CD4-positive, alpha-beta T cell treated with Interleukin-17A for 1 hour (primary cell): ENCODE data around the gene NADSYN1.

Experiments
- DNase-seq: peaks from one replicate; pipeline ENCODE4 v3.0.0-alpha.2; 2020

The NADSYN1 gene

DNA sequence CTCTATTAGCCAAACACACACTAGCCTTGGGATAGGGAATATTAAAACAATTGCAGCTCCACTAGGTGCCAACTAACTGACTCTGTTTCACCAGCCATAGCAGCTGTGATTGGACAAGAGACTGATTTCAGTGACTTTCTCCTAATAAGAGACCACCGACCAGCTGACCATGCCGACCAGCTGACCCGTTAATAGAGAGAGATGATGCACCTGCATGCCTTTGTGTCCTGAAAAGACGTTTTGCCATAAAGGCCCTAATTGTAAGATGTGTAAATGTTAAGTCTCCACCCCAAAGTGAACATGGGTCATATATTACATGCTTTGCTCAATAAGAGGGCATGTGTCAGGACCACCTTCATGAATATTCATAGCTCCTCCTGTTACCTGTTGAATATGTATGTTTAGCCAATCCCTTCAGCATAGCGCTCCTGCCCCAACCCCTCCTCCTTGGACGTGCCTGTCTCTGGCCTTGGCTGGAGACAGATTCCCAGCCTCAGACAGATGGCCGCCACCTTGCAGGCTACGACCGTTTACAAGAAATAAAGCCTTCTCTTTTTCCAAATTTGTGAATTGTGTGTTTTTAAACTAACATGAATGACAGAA lies 1.3 kb upstream of the NADSYN1 start:
- peak; percentile 26 for DNase-seq

DNA sequence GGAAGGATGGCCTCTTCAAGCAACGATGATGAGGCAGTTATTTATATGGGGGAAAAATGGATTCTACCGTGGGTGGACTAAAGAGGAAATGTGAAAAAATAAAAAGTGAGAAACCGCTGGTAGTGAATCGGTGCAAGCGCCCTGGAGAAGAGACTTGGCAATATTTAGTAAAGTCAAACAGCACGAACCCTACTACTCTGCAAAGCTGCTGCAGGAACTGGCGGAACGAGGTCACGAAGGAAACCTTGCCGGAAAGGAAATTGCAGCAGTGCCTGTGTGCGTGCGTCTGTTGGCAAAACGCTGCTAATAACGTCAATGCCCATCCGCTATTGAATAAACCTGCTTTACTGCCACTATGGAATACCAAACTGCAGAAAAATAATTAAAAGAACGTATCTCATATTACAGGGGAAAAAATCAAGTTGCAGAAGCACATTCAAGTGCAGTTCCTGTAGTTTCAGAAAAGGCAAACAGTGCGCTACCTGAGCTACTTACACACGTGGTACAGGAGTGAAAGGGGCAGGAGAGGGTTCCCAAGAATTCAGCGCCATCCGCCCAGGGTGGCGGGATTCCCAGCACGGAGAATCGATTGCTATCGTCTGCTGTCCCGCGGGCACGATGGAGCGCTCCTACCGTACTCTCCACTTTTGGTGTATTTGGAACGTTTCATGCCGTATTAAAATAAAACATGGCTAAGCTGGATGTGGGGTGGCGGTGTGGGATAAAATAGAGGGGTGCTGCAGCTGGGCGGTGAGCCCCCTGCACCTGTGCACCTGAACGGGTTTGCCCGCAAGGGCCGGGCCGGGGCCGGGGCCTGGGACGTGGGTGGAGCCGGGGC lies 585 bp upstream of the NADSYN1 start:
- DNase-seq, result peak; percentile 74

DNA sequence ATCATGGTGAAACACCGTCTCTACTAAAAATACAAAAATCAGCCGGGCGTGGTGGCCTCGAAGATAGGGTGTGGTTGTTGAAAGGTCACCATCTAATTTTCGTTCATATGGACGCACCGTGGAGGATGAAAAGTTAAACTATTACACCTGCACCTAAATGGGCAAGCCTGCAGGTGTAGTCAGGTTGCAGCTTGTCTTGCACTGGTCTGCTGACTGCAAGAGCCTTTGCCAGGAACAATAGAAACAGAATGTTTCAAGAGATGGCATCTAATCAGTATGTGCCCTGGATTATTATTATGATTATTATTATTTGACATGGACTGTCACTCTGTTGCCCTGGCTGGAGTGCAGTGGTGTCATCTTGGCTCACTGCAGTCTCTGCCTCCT lies 908 bp downstream of the NADSYN1 start:
- no peak for DNase-seq

DNA sequence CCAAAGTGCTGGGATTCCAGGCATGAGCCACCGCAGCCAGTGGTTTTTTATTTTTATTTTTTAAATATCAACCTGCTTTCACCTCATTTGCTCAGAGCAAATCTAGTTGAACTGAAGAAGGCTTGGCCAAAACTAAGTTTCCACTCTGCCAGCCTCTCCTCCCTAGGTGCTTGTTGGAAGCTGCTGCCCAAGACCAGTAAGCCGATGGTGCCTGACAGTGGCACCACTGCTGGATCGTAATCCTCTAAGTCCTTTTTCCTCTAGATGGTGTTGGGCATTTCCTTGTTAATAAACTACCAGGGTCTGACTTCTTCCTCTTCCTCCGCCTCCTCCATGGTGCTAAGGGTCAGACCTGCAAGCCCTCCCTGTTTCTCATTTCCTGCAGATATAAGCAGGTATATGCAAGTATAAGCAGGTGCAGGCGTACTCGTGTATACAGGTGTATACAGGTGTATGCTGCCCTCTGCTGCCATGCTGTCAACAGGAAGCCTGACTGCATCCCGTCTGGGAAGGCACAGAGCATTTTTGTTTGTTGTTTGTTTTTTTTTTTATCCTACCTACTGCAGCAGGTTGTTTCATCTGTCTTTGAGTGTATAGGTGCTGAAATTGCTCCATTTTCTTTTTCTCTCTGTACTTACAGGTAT lies 1.6 kb downstream of the NADSYN1 start:
- peak; percentile 59 for DNase-seq

DNA sequence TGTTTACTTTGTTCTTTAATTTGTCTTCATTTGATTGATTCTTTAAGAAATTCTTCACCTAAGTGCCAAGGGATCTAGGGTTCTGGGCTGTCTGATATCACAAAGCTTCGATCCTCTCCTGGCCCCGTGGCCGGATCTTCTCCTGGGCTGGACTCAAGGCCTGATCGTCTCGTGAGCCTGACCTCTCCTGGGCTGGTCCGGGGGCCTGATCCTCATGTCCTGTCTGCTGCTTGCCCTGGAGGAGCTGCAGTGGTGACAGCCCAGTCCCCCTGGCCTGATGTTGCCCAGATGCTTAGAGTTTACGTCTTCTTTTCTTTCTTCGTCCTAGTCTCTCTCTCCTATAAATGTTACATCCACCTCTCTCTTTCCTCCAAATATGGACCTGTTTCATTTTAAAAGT lies 3.3 kb downstream of the NADSYN1 start:
- no peak for DNase-seq

- DNase-seq, result no peak
Observed at GRCh38 chr11:71456831-71457230, 3.8 kb downstream of the NADSYN1 start.

- no peak for DNase-seq
Observed at GRCh38 chr11:71458146-71459070, 5.4 kb downstream of the NADSYN1 start.

DNA sequence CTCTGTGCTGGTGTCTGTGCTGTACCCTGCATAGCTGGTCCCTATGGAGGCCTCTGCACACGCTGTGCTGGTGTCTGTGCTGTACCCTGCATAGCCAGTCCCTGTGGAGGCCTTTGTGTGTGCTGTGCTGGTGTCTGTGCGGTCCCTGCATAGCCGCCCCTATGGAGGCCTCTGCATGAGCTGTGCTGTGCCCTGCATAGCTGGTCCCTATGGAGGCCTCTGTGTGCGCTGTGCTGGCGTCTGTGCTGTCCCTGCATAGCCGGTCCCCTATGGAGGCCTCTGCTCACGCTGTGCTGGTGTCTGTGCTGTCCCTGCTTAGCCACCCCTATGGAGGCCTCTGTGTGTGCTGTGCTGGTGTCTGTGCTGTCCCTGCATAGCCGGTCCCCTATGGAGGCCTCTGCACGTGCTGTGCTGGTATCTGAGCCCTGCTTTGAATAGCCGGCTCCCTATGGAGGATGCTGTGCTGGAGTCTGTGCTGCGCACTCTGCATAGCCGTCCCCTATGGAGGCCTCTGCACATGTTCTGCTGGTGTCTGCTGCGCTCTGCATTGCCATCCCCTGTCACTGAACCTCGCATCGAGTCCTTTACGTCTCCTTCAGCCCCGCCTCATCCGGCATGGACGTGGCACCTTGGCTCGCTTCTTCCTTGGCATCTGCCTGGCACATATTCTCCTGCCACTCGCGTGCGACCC lies 6.2 kb downstream of the NADSYN1 start:
- DNase-seq, result no peak

DNA sequence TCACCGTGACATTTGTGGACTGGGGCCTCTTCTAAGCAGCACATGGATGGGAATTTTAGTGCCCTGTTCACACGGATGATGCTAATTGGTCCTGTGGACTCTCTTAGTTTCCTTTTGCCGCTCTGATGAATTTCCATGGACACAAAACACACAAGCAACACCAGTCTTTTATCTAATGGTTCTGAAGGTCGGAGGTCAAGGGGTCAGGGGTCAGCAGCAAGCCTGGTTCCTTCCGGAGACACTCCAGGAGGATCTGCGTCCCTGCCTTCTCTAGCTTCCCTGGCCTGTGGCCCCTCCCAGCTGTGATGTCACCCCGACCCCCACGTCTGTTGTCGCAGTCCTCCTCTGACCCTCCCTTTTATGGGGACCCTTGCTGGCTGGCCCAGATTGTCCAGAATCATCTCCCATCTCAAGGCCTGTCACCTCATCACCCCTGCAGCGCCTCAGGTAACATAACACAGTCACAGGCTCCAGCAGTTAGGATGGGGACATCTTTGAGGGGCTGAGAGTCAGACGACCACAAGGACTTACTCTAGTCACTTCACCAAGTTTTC lies 6.8 kb downstream of the NADSYN1 start:
- no peak for DNase-seq

GRCh38 chr11:71461696-71462095 lies 8.7 kb downstream of the NADSYN1 start:
- no peak for DNase-seq

DNA sequence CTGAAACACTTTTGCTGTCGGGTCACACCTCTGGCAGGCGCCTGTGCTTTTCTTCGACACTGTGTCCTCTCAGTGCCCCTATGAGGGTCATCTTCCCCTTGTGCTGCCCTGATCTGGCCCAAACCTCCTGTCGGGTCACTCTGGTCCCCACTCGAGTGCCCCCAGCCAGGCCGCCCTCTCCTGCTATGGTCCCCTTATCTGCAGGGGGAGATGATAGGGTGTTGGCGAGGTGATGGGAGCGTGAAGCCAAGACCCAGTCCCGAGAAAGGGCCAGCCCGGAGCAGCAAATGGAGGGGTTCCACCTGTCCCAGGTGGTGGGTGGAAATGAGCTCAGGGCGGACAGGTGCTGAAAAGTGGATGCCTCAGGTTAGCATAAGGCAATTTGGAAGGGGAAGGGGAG lies 9.7 kb downstream of the NADSYN1 start:
- no peak for DNase-seq

DNA sequence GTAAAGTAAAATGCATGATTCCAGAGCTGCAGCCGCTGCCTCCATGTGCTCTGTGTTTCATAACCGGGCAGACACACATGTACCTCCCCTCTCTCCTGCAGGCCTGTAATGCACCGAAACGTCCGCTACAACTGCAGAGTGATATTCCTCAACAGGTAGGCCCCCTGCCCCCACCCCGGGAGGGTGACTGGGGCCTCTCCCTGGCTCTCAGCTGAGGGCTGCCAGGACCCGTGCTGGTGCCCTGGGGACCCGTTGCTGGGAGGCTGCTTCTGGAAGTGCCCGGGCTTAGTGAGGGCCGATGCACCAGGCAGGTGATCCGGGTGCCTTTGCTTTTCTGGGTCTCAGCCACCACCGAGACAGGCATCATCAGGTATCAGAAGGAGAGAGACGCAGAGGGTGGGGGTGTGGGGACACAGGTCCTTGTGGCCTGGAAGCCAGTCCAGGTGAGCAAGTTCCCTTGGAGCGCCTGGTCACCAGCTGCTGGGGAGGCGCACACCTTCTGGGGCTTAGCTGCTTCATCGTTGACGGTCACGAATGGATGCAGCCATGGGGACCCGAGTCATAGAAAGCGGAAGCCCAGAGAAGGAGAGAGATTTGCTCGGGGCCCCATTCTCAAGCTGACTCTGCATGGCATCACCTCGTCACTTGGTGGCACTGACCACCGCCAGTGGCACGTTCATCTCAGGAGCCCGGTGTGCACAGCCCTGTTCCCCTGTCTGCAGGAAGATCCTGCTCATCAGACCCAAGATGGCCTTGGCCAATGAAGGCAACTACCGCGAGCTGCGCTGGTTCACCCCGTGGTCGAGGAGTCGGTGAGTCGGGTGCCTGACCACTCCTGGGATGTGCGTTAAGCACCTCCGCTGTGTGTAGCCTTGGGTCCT lies 10.6 kb downstream of the NADSYN1 start:
- DNase-seq, result no peak

DNA sequence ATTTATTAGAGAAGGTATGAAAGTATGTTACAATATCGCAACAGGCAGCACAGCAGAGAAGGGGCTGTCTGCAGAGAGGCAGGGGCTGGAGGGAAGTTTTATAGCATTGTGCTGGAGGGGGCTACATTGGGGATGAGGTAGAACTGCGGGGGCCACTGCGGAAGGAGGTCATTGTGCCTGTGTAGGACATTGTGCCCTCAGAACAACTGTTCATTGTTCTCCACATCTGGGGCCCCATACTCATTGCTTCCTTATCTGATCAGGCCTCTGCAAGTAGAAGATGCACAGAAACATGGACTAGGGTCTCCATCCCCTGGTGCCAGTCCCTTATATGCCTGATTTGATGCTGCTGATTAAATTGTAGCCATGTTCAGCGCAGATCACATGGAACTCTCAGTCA lies 12.1 kb downstream of the NADSYN1 start:
- no peak for DNase-seq

GRCh38 chr11:71466358-71466757 lies 13.4 kb downstream of the NADSYN1 start:
- DNase-seq, result no peak

GRCh38 chr11:71467164-71467563 lies 14.2 kb downstream of the NADSYN1 start:
- DNase-seq, result no peak

DNA sequence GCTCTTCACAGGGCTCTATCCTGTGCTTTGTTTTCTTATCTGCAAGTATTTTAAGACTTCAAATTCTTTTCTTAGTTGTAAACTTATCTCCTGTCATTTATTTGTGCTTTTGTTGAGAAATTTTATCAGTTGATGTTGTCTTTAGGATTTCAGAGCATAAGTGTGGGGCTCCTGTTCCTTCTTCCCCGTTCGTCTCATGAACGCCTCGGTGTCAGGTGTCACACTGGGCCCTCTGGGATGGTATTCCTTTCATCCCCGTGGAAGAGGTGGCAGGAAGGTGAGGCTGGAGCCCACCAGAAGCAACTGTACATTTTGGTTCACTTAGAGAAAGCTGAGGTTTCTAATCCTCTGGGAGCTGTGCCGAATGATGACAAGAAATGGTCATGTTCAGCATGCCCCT lies 17.9 kb downstream of the NADSYN1 start:
- no peak for DNase-seq

GRCh38 chr11:71472357-71472885 lies 19.4 kb downstream of the NADSYN1 start:
- DNase-seq, result no peak

GRCh38 chr11:71472941-71473792 lies 20.2 kb downstream of the NADSYN1 start:
- no peak for DNase-seq

GRCh38 chr11:71473793-71474080 lies 20.7 kb downstream of the NADSYN1 start:
- DNase-seq, result no peak
